ENCODE data around the gene SPRTN. TPM values are rescaled to one million over a fixed set of nuclear protein-coding genes. Genes with fewer than 3 reads are reported as not detected.

SPRTN gene, protein sequence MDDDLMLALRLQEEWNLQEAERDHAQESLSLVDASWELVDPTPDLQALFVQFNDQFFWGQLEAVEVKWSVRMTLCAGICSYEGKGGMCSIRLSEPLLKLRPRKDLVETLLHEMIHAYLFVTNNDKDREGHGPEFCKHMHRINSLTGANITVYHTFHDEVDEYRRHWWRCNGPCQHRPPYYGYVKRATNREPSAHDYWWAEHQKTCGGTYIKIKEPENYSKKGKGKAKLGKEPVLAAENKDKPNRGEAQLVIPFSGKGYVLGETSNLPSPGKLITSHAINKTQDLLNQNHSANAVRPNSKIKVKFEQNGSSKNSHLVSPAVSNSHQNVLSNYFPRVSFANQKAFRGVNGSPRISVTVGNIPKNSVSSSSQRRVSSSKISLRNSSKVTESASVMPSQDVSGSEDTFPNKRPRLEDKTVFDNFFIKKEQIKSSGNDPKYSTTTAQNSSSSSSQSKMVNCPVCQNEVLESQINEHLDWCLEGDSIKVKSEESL
- polyA plus RNA-seq (ENCODE audit: insufficient read length in 4 of 4), result 10 to 100 TPM; 10.9 to 16.4 (median 13.9) TPM

DNA sequence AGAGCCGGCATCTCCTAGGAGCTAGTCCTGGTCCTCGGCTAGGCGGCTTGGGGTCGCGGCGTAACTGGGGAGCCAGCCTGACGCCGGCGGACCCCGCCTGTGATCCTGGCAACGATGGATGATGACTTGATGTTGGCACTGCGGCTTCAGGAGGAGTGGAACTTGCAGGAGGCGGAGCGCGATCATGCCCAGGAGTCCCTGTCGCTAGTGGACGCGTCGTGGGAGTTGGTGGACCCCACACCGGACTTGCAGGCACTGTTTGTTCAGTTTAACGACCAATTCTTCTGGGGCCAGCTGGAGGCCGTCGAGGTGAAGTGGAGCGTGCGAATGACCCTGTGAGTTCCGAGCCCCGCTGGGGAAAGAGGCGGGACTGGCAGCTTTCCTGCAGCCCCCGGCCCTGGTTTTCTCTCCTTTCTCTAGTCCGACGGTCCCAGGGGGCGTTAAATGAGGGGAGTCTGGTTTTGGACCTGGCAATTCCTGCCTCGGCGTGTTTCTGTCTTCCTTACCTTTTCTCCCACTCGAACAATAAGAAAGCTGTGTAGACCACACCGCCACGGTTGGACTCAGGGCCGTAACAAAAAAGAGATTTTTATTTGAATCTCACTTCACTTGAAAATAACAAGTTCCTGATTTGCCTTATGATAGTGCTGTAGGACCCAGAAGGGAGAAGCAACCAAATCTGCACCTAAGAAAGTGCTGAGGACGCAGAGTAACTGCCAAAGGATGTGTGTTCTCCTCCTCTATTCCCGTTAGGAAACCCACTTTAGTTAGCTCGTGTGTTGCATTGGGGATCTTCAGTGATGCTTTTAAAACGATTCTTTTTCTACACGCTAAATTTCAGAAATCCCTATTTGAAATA, at the start of gene SPRTN:
SPRTN (plus strand) TSS at position 24 of the 859 bp plus-strand sequence; CDS start at position 115, 91 bp downstream.
- peak in 1 of 4 donors; percentile 25 for DNase-seq (ENCODE audit: low read depth in 4 of 4, low spot score in 3 of 4)

- no peak for DNase-seq (ENCODE audit: low read depth in 4 of 4, low spot score in 3 of 4)
These were observed 42.2 kb upstream of the SPRTN start for GRCh38 chr1:231295938-231296337.

DNA sequence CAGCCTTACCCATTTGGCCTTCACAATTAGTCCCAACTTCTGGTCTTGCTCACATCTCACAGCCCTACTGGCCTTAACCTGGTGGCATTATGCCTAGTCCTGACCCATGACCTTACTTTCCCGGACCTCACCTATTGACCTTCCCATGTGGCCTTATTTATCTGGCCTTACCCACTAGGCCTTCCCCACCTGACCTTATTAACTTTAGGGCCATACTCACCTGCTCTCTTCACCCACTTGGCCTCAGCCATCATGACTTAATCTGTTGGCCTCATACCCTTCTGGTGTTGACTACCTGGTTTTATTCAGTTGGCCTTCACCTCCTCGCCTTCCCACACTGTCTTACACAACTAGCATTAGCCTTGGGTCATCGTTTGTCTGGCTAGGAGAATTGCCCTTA, 36.1 kb upstream of the SPRTN start:
- no peak for DNase-seq (ENCODE audit: low read depth in 4 of 4, low spot score in 3 of 4)

DNA sequence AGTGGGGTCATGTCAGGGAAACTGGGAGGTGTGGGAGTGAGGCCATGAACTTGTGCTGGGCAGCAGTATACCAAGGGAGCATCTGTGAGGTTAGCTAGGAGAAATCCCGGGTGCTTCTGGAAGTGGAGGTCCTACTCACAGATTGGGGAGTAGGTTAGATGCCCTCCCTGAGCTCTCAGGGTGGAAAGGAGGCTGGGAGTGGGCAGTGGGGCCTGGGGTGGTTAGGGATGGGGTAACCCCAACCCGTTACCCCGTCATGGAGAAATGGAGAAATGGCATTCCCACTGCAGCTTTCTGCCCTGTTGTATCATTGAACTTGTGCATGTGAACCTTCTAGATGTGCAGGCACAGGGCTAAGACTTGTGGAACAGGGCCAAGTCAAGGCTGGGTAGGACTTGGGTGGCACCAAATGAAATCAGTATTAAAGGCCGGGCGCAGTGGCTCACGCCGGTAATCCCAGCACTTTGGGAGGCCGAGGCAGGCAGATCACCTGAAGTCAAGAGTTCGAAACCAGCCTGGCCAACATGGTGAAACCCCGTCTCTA, 27.6 kb upstream of the SPRTN start:
- DNase-seq (ENCODE audit: low read depth in 4 of 4, low spot score in 3 of 4), result no peak

- no peak for DNase-seq (ENCODE audit: low read depth in 4 of 4, low spot score in 3 of 4)
These were observed 26.2 kb upstream of the SPRTN start for GRCh38 chr1:231311720-231312431.

GRCh38 chr1:231312432-231312788, 25.7 kb upstream of the SPRTN start:
- DNase-seq (ENCODE audit: low read depth in 4 of 4, low spot score in 3 of 4), result no peak

DNA sequence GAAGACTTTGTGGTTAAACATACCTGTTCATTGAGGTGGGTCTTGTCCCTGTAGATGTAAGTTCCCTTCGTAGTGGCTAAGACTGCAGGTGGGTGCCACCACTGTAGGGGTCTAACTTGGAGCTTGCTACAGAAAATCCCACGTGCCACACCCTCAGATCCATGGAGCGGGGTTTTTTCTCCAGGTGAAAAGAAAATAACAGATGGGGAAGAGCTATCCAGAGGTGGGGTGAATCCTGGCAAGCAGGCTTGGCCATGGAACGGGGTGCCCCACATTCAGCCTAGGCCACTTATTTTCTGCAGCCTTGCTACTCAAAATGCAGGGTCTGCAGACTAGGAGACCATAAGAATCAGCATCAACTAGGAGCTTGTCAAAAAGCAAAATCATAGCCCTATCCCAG, 24.4 kb upstream of the SPRTN start:
- DNase-seq (ENCODE audit: low read depth in 4 of 4, low spot score in 3 of 4), result no peak

DNA sequence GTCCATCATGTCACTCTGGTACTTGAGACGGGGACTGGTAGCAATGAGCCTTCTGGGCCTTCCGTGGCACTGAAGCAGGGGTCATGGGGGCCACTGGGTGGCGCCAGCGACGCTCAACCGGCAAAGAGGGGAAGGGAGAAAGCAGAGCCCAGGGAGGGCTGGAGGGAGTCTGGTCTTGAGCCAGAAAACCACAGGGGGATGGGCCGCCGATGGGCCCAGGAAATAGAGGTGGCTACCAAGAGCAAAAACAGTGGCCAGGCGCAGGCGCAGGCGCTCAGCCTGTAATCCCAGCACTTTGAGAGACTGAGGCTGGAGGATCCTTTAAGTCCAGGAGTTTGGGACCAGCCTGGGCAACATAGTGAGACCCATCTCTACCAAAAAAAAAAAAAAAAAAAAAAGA, 22.2 kb upstream of the SPRTN start:
- DNase-seq (ENCODE audit: low read depth in 4 of 4, low spot score in 3 of 4), result no peak

DNA sequence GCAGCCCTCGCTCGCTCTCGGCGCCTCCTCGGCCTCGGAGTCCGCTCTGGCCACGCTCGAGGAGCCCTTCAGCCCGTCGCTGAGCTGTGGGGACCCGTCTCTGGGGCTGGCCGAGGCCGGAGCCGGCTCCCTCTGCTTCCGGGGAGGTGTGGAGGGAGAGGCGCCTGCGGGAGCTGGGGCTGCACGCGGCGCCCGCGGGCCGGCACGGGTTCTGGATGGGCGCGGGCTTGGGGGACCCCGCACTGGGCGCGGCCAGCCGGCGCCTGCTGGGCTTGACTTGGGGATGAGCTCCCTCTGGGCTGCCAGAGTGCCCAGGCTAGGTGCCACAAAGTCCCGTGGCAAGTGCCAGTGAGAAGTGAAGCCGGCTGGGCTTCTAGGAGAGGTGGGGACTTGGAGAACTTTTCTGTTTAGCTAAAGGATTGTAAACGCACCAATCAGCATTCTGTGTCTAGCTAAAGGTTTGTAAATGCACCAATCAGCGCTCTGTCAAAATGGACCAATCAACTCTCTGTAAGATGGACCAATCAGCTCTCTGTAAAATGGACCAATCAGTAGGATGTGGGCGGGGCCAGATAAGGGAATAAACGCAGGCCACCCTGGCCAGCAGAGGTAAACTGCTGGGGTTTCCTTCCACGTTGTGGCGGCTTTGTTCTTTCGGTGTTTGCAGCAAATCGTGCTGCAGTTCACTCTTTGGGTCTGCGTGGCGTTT, 20.6 kb upstream of the SPRTN start:
- no peak for DNase-seq (ENCODE audit: low read depth in 4 of 4, low spot score in 3 of 4)

DNA sequence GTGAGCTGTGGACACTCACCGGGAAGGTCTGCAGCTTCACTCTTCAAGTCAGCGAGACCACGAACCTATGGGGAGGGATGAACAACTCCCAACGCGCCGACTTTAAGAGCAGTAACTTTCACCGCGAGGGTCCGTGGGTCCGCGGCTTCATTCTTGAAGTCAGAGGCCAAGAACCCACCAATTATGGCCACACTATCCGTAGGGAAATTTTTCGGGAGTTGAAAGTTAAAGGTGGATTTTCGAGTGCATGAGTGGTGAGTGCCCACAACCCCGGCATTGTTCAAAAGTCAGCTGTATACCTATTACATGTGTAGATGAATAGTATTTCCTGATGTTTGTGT, 20.1 kb upstream of the SPRTN start:
- DNase-seq (ENCODE audit: low read depth in 4 of 4, low spot score in 3 of 4), result no peak

DNA sequence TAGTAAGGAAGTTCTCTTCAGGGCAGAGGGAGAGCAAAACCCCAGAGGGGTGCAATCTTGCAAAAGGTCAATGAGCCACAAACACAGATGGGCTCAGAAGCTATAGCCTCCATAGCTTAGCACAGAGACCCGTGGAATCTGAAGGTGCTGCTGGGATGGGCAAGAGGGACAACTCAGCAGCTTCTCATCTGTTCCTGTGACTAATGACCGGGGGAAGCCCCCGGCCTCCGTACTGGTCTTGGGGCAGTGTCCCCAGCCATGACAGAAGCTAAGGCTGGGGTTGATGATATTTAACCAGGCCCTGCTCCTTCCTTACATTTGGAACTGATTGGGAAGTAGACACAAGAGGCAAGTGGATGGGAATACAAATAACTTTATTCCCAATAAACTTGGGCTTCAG, 19.5 kb upstream of the SPRTN start:
- DNase-seq (ENCODE audit: low read depth in 4 of 4, low spot score in 3 of 4), result no peak

DNA sequence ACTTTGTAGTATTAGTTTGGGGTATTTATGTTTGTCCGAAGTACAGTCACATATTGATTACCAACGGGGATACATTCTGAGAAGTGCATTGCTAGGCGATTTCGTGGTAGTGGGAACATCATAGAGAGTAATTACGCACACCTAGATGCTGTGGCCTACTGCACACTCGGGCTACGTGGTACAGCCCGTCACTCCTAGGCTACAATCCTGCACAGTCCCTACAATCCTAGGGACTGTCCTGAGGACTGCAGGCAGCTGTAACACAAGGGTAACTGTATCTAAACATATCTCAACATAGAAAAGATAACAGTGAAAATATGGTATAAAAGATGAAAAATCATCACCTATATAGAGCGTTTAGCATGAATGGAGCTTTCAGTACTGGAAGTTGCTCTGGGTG, 19.0 kb upstream of the SPRTN start:
- no peak for DNase-seq (ENCODE audit: low read depth in 4 of 4, low spot score in 3 of 4)

GRCh38 chr1:231322880-231323530, 15.1 kb upstream of the SPRTN start:
- no peak for DNase-seq (ENCODE audit: low read depth in 4 of 4, low spot score in 3 of 4)

DNA sequence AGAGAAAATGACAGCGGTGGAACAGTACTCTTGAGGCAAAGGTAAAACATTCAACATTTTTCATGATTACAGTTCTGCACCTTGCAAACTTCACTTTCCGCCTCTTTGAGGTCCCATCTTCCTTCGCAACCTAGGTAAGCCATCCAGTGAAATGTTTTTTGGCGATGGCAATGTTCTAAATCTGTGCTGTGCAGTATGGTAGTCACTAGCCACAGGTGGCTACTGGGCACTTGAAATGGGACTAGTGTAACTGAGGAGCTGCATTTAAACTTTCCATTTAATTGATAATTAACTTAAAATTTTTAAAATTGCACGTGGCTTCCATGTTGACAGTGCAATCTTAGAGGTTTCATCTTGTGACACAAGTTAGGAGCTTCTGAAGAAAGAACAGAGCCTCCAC, 13.4 kb upstream of the SPRTN start:
- DNase-seq (ENCODE audit: low read depth in 4 of 4, low spot score in 3 of 4), result no peak

- no peak for DNase-seq (ENCODE audit: low read depth in 4 of 4, low spot score in 3 of 4)
These were observed 11.8 kb upstream of the SPRTN start for GRCh38 chr1:231326248-231326647.

DNA sequence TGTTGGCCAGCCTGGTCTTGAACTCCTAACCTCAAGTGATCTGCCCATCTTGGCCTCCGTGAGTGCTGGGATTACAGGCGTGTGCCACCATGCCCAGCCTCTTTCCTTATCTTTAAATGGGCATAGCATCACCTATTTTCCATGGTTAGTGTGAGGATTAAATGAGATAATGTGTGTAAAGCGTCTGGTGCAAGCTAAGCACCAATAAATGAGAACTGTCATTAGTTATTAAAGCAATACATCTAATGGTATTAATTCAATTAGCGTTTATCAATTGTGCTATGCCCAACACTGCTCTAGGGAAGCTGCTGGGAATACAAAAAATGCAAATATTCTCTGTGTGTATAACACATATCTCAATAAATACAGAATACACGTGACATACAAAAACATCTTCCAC, 10.5 kb upstream of the SPRTN start:
- no peak for DNase-seq (ENCODE audit: low read depth in 4 of 4, low spot score in 3 of 4)

DNA sequence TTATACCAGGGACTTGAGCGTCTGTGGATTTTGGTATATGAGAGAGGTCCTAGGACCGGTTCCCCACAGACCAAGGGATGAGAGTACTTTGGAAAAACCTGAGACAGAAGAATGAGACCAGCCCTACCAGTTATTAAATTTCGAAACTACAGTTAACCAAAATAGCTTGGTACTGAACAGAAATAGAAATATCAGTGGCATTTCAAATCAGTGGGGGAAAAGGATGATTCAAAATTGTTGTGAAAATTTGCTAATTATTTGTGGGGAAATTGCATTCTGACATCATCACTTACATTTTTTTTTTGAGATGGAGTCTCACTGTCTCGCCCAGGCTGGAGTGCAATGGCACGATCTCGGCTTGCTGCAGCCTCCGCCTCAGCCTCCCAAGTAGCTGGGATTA, 8.6 kb upstream of the SPRTN start:
- DNase-seq (ENCODE audit: low read depth in 4 of 4, low spot score in 3 of 4), result no peak

DNA sequence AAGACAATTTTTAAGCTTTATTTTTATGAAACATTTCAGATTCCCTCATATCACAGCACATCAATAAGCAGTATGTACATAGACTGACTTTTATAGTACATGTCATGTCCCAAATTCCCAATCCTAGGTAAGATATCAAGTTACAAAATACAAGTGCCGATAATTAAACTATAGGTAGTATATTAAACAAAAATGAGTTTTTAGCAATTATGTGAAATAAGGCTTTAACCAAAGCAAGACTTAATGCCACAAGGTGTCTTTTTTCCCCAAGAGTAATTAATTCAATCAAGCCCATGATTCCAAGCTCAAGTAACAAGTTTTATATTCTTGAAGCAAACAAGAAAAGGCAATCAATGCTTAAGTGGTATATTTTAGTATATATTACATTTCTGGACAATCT, 5.3 kb upstream of the SPRTN start:
- DNase-seq (ENCODE audit: low read depth in 4 of 4, low spot score in 3 of 4), result no peak

GRCh38 chr1:231334079-231334666, 3.9 kb upstream of the SPRTN start:
- DNase-seq (ENCODE audit: low read depth in 4 of 4, low spot score in 3 of 4), result no peak

Measured in right renal pelvis (tissue), 4 donors.